Upper lobe of left lung (tissue), 6 donors: ENCODE measurements around the gene SLC16A11. TPM values are rescaled to one million over a fixed set of nuclear protein-coding genes. Genes with fewer than 3 reads are reported as not detected.
A peak's percentile ranks its signal among the peaks of the same experiment; 100 is the strongest.

Experiments used
- ATAC-seq, 2 donors: fragments of 200-7000 bp; cut with Tn5 transposase; one replicate each; pipeline ENCODE4 v1.9.1; 2022; ENCODE audit warnings: mild to moderate bottlenecking in 2 of 2, moderate library complexity in 2 of 2; ENCODE audit not compliant: low FRiP score in 2 of 2
- DNase-seq, 2 donors: peaks; one replicate each; pipeline ENCODE4 v3.0.0-alpha.2; 2019 to 2020
- H3K27ac ChIP-seq, 4 donors: fragments of 200-600 bp; sonication (generic); one replicate each; pipeline ENCODE4 v1.5.1; 2016 to 2019
- H3K27me3 ChIP-seq, 4 donors: fragments of 200-600 bp; sonication (generic); one replicate each; pipeline ENCODE4 v1.5.1; 2017 to 2019
- H3K36me3 ChIP-seq, 4 donors: fragments of 200-600 bp; sonication (generic); one replicate each; pipeline ENCODE4 v1.5.1; 2016 to 2019
- H3K4me1 ChIP-seq, 4 donors: fragments of 200-600 bp; sonication (generic); one replicate each; pipeline ENCODE4 v1.5.1; 2018 to 2019
- H3K4me3 ChIP-seq, 4 donors: fragments of 200-600 bp; sonication (generic); one replicate each; pipeline ENCODE4 v1.5.1; 2017 to 2019; ENCODE audit warnings: mild to moderate bottlenecking in 2 of 4, moderate library complexity in 1 of 4
- H3K9me3 ChIP-seq, 4 donors: fragments of 200-600 bp; sonication (generic); one replicate each; pipeline ENCODE4 v1.5.1; 2018 to 2019
- CTCF ChIP-seq, 6 experiments: fragments of 450-650 bp in 4 of 6; fragments of 200-600 bp in 2 of 6; sonication (generic) in 2 of 6; IDR thresholded peaks; one replicate each; pipeline ENCODE4 v1.5.1; 2016 to 2019; ENCODE audit warnings: antibody characterized with exemption in 6 of 6
- EP300 ChIP-seq, 4 donors: sonication (generic); formaldehyde crosslinking; IDR thresholded peaks; one replicate each; pipeline ENCODE4 v1.5.1; 2017; ENCODE audit warnings: antibody characterized with exemption in 4 of 4, control low read depth in 2 of 4
- POLR2A ChIP-seq, 4 donors: fragments of 450-650 bp; IDR thresholded peaks; one replicate each; pipeline ENCODE4 v1.5.1; 2016 to 2017; ENCODE audit warnings: antibody characterized with exemption in 4 of 4, mild to moderate bottlenecking in 2 of 4
- POLR2AphosphoS5 ChIP-seq, 2 donors: sonication (generic); formaldehyde crosslinking; IDR thresholded peaks; one replicate each; pipeline ENCODE4 v1.5.1; 2017; ENCODE audit warnings: antibody characterized with exemption in 2 of 2
- WGBS, 2 donors: methylation state at CpG; one replicate each; pipeline ENCODE4 v1.1.5; 2017 to 2018; 5-methylcytosine and 5-hydroxymethylcytosine counted together
- total RNA-seq, 6 donors: library from RNA; depleted of rRNA in 4 of 6; stranded (reverse); fragments of >200 nt in 4 of 6; gene quantifications; one replicate each; pipeline versions ENCODE4 v1.1.0 to v1.2.1, GENCODE V29; 2016 to 2021
- donor health status: DM: no; HTN: no; CAD: no; lungs with moderate emphysema.
- donor health status: DM: no; HTN: yes; CAD: no; lungs with severe emphysema.

Gene SLC16A11
- total RNA-seq, 6 donors from 2014 or later, result 2.7 to 35.0 (median 6.1) TPM

GRCh38 chr17:7081341-7082062, 37.6 kb upstream of the SLC16A11 start:
- TF ChIP-seq EP300 (IDR thresholded peaks at IDR 0.05) (no peak), POLR2AphosphoS5 (IDR thresholded peaks at IDR 0.05) (no peak), CTCF (IDR thresholded peaks at IDR 0.05) (no peak), POLR2A (IDR thresholded peaks at IDR 0.05) (no peak)
- H3K36me3 ChIP-seq, result no peaks in the 10 kb centered on the region
- no peaks in the 10 kb centered on the region for H3K27me3 ChIP-seq
- peak in 1 of 2 donors; percentile 22 for DNase-seq
- no peak overlapping the region for H3K27ac ChIP-seq
- no peak overlapping the region for H3K4me3 ChIP-seq
- WGBS, 2 donors, result 84 to 85% methylated on average over 16 of the region's 16 CpGs
- peaks cover 0 to 10% (median 4%) of the 10 kb centered on the region in 4 donors for H3K4me1 ChIP-seq
- no peak for ATAC-seq
- H3K9me3 ChIP-seq, result no peaks in the 10 kb centered on the region

- Histone ChIP-seq H3K9me3 (no peaks in the 10 kb centered on the region), H3K27ac (no peak overlapping the region), H3K36me3 (no peaks in the 10 kb centered on the region), H3K27me3 (no peaks in the 10 kb centered on the region), H3K4me1 (peaks cover 0 to 10% (median 4%) of the 10 kb centered on the region in 4 donors), H3K4me3 (no peak overlapping the region)
- ATAC-seq (peak; percentile 34 to 80), DNase-seq (no peak)
- no peak for TF ChIP-seq CTCF (IDR thresholded peaks at IDR 0.05)
- 66 to 75% methylated on average over 10 of the region's 10 CpGs for WGBS, 2 donors
Observed at GRCh38 chr17:7080456-7081041, 36.7 kb upstream of the SLC16A11 start.

GRCh38 chr17:7079581-7080455, 35.9 kb upstream of the SLC16A11 start, which contains the start of gene CLEC10A:
Gene CLEC10A (minus strand): TSS chr17:7080251. CDS start chr17:7078812, 1,439 bp downstream.
- H3K4me3 ChIP-seq, result no peak within 1 kb of the TSS
- no peaks in the 10 kb centered on the region for H3K36me3 ChIP-seq
- TF ChIP-seq EP300 (IDR thresholded peaks at IDR 0.05), result no peak
- DNase-seq, result no peak
- H3K9me3 ChIP-seq, result no peaks in the 10 kb centered on the region
- H3K27ac ChIP-seq, result peak within 1 kb of the TSS in 1 of 4 donors; percentile 46
- H3K4me1 ChIP-seq, result peaks cover 0 to 10% (median 4%) of the 10 kb centered on the region in 4 donors
- peak; percentile 45 to 77 for ATAC-seq
- H3K27me3 ChIP-seq, result no peaks in the 10 kb centered on the region
- 66 to 68% methylated on average over 15 of the region's 15 CpGs for WGBS, 2 donors

GRCh38 chr17:7078711-7079110, 34.8 kb upstream of the SLC16A11 start:
- DNase-seq (no peak), ATAC-seq (no peak)
- H3K27me3 ChIP-seq, result no peaks in the 10 kb centered on the region
- H3K27ac ChIP-seq, result no peak overlapping the region
- 82 to 93% methylated on average over 10 of the region's 10 CpGs for WGBS, 2 donors
- no peak overlapping the region for H3K4me3 ChIP-seq
- H3K9me3 ChIP-seq, result no peaks in the 10 kb centered on the region
- H3K4me1 ChIP-seq, result peaks cover 0 to 9% (median 1%) of the 10 kb centered on the region in 4 donors
- H3K36me3 ChIP-seq, result no peaks in the 10 kb centered on the region
- TF ChIP-seq POLR2A (IDR thresholded peaks at IDR 0.05) (no peak), EP300 (IDR thresholded peaks at IDR 0.05) (no peak), CTCF (IDR thresholded peaks at IDR 0.05) (no peak), POLR2AphosphoS5 (IDR thresholded peaks at IDR 0.05) (no peak)

GRCh38 chr17:7077911-7078546, 34.1 kb upstream of the SLC16A11 start:
- Histone ChIP-seq H3K36me3 (no peaks in the 10 kb centered on the region), H3K4me1 (peaks cover 0 to 9% (median 0%) of the 10 kb centered on the region in 4 donors), H3K27ac (no peak overlapping the region), H3K4me3 (no peak overlapping the region), H3K9me3 (no peaks in the 10 kb centered on the region), H3K27me3 (no peaks in the 10 kb centered on the region)
- WGBS, 2 donors, result 83 to 87% methylated on average over 5 to 7 of the region's 7 CpGs
- TF ChIP-seq EP300 (IDR thresholded peaks at IDR 0.05), result no peak
- no peak for TF ChIP-seq POLR2A (IDR thresholded peaks at IDR 0.05)
- no peak for TF ChIP-seq CTCF (IDR thresholded peaks at IDR 0.05)
- TF ChIP-seq POLR2AphosphoS5 (IDR thresholded peaks at IDR 0.05), result no peak
- DNase-seq (peak in 1 of 2 donors; percentile 29), ATAC-seq (no peak)
